GM19372 (cell line): ENCODE data around the gene OLFM3.

Experiments
- ATAC-seq: cut with Tn5 transposase; IDR thresholded peaks from one replicate; pipeline ENCODE4 v1.9.1; 2021; ENCODE audit warnings: mild to moderate bottlenecking, low read depth, moderate library complexity; ENCODE audit not compliant: unreplicated experiment

OLFM3 gene

GRCh38 chr1:101953623-101954022, 43.1 kb downstream of the OLFM3 start:
- no peak for ATAC-seq

- no peak for ATAC-seq
Measured at GRCh38 chr1:101945884-101946283, 50.8 kb downstream of the OLFM3 start.

DNA sequence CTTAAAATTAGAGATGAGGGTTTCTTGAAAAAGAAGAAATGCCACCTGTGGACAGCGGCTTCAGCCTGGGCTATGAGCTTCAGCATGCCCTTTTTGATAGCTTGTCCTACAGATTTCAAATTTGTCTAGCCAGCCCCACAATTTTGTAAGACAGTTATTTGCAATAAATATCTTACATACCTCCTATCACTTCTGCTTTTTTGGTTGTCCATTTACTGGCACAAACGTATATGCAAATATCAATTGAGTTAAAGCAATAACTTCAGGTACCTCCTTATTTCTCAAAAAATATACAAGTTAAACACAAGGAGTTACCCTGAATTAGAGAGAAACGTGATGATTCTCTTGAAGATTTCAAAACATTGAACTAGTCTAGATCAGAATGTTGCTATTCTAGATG, 53.5 kb downstream of the OLFM3 start:
- ATAC-seq, result no peak

GRCh38 chr1:101942516-101943193, 54.1 kb downstream of the OLFM3 start:
- no peak for ATAC-seq

DNA sequence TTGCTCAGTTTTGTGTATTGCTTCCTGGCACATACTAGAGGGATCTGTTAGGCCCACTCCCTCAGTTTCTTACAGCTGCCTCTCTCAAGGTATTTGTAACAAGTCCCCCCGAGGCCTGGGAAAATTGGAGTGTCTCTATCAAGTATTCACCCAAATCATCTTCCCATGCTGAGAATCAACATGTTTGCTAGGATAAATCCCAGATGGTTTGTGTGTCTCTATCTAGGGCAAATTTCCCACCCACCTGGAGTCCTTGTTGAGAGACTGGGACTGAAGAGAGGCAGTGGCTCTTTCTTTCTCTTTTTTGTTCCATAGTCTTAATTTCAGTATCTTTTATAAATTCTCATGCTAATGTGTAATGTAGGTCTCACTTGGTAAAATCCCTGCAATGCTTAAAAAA, 58.0 kb downstream of the OLFM3 start:
- no peak for ATAC-seq

DNA sequence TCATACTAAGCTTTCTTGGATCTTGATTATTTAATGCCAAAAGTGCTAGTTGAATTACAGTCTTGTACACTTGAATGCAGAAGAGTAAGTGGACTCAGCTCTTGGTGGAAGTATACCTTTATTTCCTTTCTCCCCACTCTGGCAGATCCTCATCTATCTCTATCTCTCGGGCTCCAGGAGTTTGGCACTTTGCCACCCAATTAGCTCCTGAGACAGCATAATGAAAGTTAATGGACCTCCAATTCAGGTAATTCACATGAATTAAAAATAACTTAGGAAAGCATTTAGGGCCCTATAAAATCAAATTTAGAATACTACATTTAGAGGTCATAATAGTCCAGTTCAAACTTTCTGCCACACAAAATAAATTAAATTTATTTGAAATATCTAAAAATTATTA, 67.4 kb downstream of the OLFM3 start:
- no peak for ATAC-seq

DNA sequence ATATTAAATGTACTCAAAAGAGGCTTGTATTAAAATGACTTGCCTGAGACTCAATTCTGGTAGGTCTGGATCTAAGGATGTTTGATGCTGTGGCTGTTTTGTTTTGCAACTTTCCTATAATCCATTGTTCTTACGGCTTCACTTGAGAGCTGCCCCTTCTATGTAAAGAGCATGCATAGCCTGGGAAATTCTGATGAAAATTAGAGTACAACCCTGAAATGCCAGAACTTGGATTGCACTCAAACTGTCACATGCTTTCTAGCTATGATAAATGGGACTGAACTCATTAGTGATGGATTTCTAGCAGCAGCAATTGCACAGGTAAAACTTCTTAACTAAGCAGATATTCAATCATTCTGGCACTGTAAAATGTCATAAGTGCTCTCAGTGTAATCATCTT, 67.9 kb downstream of the OLFM3 start:
- ATAC-seq, result no peak

DNA sequence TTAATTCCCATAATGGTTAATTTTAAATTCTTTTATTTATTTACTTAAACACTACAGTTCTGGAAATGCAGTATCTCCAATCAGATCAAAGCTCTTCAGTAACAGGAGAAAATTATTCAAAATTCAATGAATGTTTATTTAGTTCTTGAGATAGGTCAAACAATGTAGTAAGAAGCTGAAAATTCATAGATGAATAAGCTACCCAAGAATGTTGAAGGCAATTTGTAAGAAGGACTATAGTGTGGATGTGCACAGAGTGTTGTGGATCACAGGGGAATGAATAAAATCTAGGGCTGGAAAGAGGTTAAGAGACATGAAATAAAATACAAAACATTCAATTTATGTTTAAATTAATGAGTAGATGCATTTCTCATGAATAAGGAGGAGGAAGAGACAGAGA, 72.0 kb downstream of the OLFM3 start:
- no peak for ATAC-seq

GRCh38 chr1:101920577-101920976, 76.1 kb downstream of the OLFM3 start:
- no peak for ATAC-seq

- no peak for ATAC-seq
Measured at GRCh38 chr1:101918277-101918676, 78.4 kb downstream of the OLFM3 start.

DNA sequence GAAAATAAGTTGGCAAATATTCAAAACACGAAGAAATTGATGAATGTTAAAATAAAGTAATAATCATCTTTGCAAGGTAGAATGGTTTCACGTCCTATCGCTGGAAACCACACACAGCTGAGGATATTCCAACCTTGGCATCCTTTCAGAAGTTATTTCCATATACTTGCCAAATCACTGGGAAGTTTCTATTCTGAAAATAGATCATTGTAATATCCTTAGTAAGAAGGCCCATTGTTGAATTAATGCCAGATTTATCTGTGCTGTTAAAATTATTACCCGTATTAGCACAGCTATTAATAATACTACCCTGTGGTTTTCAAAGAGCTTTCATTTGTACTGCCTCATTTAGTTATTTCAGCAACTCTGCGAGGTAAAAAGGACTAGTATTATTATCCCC, 81.1 kb downstream of the OLFM3 start:
- ATAC-seq, result no peak

DNA sequence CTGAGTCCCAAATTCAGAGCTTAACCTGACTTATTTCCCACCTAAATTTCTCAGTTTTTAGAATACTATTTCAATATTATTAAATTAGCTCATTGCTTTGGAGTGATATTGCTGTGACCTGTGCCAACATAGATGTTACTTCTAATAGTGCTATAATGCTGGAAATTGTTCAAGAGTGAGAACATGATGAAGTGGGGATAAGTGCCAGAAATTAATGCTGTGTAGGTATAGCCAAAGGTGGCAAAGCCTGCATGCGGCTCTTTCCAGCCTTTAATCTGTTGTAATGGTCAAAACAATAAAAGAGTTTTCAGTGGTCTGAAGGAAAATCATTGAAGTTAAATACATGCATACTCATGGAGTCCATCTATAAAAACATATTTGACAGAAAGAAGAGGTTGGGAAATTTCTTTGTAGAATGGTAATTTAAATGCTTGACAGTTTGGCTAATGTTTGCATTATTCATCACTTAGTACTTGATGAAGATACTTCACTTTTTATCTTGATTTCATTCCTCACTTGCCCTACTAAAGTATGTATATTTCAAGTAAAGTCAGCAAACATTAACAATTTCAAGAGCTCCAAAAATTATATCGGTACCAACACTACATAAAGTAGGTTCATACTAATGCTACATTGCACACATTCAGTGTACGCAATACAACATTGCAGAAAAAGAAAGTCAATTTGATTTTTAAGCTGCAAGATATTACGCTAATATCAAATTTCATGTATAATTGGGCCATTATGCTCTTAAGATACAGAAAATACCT, 82.1 kb downstream of the OLFM3 start:
- ATAC-seq, result no peak

DNA sequence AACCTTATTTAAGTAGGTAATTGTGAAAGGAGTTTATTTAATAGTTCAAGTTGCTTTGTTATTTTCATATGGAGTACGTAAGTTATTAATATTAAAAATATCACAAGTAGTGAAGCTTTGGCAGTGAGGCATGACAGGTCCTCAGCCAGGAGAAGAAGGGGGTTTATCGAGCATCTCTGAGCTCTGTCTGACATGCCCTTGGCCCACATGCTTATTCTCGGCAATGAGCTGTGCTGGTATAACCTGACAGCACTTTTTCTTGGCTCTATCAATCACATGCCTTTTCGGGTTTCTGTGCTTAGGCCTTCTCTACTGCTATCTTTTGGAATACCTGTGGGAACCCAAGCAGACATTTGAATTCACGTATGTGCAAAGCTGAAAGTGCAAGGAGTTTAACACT, 84.8 kb downstream of the OLFM3 start:
- ATAC-seq, result no peak

DNA sequence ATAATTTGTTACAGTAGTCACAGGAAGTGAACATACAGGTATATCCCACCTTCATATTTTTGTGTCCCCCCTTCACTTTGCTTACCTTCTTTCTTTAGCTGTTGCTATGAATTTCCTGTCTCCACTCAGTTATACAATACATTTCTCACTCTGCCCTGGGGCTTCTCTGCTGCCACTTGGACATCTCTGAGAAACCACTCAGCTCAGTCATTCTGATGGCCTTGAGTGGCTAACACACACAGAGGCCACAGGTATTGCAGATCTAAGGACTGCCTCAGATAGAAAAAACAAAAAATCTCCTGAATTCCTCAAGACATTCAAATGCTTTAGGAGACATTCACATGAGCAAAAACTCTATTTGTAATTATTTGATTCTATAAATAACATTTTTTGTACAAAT, 87.7 kb downstream of the OLFM3 start:
- no peak for ATAC-seq

DNA sequence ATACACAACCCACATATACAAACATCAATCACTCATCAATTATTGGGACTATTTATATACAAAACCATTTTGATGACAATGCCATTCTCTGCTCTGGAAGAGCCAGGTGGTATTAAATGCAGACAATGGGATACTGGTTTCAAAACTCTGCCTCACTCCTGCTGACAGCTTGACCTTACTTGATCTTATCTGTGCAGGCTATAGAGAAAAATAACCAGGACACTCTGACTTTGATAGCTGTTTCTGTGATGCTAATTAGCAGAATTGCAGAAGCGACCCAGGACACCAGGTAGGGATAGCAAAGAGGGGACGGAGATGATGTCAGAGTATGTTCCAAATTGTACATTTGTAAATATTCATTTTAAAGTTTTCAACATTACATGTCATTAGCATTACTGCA, 89.5 kb downstream of the OLFM3 start:
- no peak for ATAC-seq

DNA sequence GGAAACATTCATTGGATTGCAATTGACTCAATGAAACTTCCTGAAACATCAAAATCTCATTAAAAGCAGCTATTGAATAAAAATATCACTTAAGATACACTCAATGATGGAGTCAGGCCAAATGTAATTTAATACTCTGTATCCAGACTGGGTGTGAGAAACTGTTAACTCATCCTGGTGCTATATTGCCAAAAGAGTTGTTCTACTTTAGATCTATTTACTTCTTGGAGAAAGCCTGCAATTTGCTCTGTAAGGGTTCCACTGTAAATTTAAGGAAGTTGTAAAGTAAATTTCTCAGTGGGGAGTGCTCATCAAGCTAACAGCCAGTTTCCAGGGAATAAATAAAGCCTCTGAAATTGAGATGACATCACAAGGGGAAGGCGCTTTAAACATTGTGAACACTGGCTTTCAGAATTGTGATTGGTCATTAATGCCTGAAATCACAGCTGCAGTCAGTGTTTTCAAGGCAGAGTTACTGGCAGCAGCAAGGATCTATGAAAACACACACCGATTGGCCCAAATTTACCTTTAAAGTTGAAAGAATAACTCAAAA, 91.4 kb downstream of the OLFM3 start:
- ATAC-seq, result no peak

DNA sequence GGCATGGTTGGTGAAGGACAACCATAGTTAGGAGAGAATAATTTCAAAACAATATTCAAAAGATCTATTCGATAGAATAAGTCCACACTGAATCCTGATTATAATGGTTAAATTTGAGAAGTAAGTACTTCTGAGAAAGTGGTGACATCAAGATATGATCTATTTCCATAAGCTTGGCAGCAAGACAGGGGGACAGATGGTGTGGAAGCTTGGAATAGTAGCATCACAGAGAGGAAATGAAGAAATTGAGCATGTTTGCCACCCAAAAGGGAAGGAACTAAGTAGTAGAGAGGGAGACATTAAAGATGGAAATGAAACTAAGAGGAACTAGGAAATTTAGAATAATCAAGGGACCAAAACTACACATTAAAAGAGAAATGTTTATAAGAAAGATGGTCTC, 94.5 kb downstream of the OLFM3 start:
- no peak for ATAC-seq

DNA sequence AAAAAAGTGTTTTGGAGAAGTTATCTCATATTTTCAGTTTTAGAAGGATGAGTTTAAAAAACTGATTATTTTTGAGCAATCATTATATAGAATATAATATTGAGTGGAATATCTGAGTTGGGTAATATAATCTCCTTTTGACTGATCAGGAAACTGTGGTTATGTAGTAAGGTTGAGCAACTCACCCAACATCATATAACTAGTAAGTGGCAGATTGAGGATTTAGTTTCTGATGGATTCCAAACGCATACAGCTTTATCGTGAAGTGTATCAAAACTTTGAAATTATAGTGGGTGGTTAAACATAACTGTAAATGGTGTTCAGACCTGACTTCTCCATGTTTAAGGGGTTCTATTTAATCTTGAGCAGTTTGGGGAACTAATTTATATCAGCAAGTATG, 98.6 kb downstream of the OLFM3 start:
- ATAC-seq, result no peak

- ATAC-seq, result no peak
Measured at GRCh38 chr1:101884621-101885020, 112.1 kb downstream of the OLFM3 start.

- ATAC-seq, result no peak
Measured at GRCh38 chr1:101875891-101876290, 120.8 kb downstream of the OLFM3 start.

DNA sequence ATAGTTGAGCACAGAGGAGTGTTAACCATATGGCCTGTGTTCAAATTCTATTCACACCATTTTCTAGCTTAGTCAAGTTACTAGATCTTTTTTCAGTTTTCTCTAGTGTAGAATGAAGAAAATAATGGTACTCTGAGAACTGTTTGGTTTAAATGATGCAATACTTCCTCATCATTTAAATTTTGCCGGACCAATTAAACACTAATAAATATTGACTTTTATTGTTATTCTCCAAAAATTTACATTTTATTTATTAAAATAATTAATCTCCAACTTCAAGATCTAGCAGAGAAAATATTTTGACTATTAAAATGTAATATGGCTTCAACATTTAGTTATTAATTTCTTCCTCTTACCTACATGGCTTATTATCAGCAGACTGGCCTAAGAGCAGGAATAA, 123.1 kb downstream of the OLFM3 start:
- no peak for ATAC-seq

DNA sequence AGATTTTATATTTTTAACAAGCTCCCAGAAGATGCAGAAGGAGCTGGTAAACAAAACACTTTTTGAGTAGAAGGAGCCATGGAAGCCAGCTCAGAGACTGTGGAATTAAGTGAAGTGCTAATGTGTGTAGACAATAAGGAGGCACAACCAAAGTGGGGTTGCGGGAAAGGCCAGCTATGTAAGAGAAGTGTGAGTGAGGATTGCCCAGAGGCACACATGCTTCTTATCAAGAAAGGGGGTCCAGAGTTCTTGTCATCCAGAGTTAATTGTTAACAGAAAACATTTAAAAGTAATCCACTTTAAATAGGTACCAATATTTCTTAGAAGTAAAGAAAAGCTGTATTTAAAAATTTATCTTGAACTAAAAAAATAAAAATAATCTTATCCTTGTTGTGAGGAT, 136.8 kb downstream of the OLFM3 start:
- no peak for ATAC-seq
